Measurements from ENCODE around the gene ARID1B.

DNA sequence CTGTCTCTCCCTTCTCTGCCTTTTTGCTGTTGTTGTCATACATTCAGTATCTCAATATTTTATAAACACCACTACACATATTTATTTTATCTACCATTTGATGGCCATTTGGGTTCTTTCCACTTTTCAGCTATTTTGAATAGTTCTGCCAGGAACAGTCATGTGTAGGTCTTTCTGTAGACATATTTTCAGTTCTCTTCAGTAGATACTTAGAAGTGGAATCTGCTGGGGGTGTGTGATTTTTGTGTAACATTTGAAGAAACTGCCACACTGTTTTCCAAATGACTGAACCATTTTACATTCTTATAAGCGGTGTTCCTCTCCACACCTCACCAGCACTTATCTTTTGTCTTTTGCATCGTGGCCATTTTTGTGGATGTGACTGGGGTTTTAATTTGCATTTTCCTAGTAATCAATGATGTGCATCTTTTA lies 197.7 kb downstream of the ARID1B start:
- TF ChIP-seq, protein P1, sequence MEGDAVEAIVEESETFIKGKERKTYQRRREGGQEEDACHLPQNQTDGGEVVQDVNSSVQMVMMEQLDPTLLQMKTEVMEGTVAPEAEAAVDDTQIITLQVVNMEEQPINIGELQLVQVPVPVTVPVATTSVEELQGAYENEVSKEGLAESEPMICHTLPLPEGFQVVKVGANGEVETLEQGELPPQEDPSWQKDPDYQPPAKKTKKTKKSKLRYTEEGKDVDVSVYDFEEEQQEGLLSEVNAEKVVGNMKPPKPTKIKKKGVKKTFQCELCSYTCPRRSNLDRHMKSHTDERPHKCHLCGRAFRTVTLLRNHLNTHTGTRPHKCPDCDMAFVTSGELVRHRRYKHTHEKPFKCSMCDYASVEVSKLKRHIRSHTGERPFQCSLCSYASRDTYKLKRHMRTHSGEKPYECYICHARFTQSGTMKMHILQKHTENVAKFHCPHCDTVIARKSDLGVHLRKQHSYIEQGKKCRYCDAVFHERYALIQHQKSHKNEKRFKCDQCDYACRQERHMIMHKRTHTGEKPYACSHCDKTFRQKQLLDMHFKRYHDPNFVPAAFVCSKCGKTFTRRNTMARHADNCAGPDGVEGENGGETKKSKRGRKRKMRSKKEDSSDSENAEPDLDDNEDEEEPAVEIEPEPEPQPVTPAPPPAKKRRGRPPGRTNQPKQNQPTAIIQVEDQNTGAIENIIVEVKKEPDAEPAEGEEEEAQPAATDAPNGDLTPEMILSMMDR (IDR thresholded peaks at IDR 0.05): no peak
- TF ChIP-seq POLR2A (IDR thresholded peaks at IDR 0.05): no peak
